Osteoblast (primary cell): ENCODE results near the gene DYNC1H1. TPM values are rescaled to one million over a fixed set of nuclear protein-coding genes. Genes with fewer than 3 reads are reported as not detected.

Experiments used
- DNase-seq: peaks from one replicate; pipeline ENCODE4 v3.0.0; 2011; ENCODE audit warnings: low spot score, mixed read lengths; ENCODE audit not compliant: insufficient read length; ENCODE audit errors: missing footprints
- H2AFZ ChIP-seq: 2 replicates; pipeline ENCODE4 v1.6.0; 2011; ENCODE audit warnings: mild to moderate bottlenecking, low read length
- H3K27ac ChIP-seq: 2 replicates; pipeline ENCODE4 v1.5.1; 2011; ENCODE audit warnings: mild to moderate bottlenecking, low read depth, low read length, moderate library complexity
- H3K27me3 ChIP-seq: 2 replicates; pipeline ENCODE4 v1.6.0; 2012; ENCODE audit warnings: mild to moderate bottlenecking, control low read depth, inconsistent platforms, low read length, moderate library complexity; ENCODE audit not compliant: insufficient read depth
- H3K36me3 ChIP-seq: 2 replicates; pipeline ENCODE4 v1.5.1; 2011; ENCODE audit warnings: mild to moderate bottlenecking, low read length, control low read depth, moderate library complexity; ENCODE audit not compliant: insufficient read depth
- H3K4me1 ChIP-seq: 2 replicates; pipeline ENCODE4 v1.5.1; 2011; ENCODE audit warnings: mild to moderate bottlenecking, low read length, control low read depth, moderate library complexity; ENCODE audit not compliant: insufficient read depth
- H3K4me2 ChIP-seq: 2 replicates; pipeline ENCODE4 v1.6.0; 2011; ENCODE audit warnings: mild to moderate bottlenecking, low read length; ENCODE audit not compliant: insufficient read depth
- H3K4me3 ChIP-seq: fragments of 200-600 bp; sonication (generic); 3 replicates; pipeline ENCODE4 v1.5.1; 2012; ENCODE audit warnings: mild to moderate bottlenecking, low read length, inconsistent platforms; ENCODE audit not compliant: insufficient read depth
- H3K79me2 ChIP-seq: 2 replicates; pipeline ENCODE4 v1.6.0; 2012; ENCODE audit warnings: mild to moderate bottlenecking, low read length, control low read depth, inconsistent platforms; ENCODE audit not compliant: insufficient read depth
- H3K9me3 ChIP-seq: 2 replicates; pipeline ENCODE4 v1.5.1; 2011; ENCODE audit warnings: low read depth, low read length, control low read depth
- H4K20me1 ChIP-seq: 2 replicates; pipeline ENCODE4 v1.6.0; 2012; ENCODE audit warnings: mild to moderate bottlenecking, low read length, control low read depth; ENCODE audit not compliant: insufficient read depth
- CTCF ChIP-seq: IDR thresholded peaks from 2 replicates; pipeline ENCODE4 v1.5.1; 2011; ENCODE audit warnings: mild to moderate bottlenecking, low read depth, low read length, moderate library complexity; ENCODE audit errors: extremely low read depth
- total RNA-seq: library from RNA; depleted of rRNA; stranded (reverse); fragments of >200 nt; gene quantifications from 2 replicates; pipeline ENCODE4 v1.2.3, GENCODE V29; 2012

Gene DYNC1H1
- total RNA-seq, 1 donor: 340 TPM

- no peak for TF ChIP-seq CTCF
- H3K36me3 ChIP-seq: peaks cover 99% of the 10 kb centered on the region
Observed at GRCh38 chr14:102027951-102028350, 63.6 kb downstream of the DYNC1H1 start.

GRCh38 chr14:102028733-102029132 lies 64.4 kb downstream of the DYNC1H1 start:
- Histone ChIP-seq H3K79me2 (peaks cover 21% of the 10 kb centered on the region), H3K27ac (peak overlapping the region; percentile 70), H3K27me3 (no peaks in the 10 kb centered on the region), H3K36me3 (peaks cover 99% of the 10 kb centered on the region), H3K9me3 (no peaks in the 10 kb centered on the region), H3K4me1 (peaks cover 16% of the 10 kb centered on the region), H3K4me2 (peak overlapping the region; percentile 47), H3K4me3 (no peak overlapping the region), H4K20me1 (peaks cover 15% of the 10 kb centered on the region), H2AFZ (no peak overlapping the region)
- no peak for TF ChIP-seq CTCF
- peak; percentile 68 for DNase-seq

More at GRCh38 chr14:102027951-102028350, 63.6 kb downstream of the DYNC1H1 start:
- H3K27ac ChIP-seq: no peak overlapping the region
- H3K79me2 ChIP-seq: peaks cover 15% of the 10 kb centered on the region
- peaks cover 10% of the 10 kb centered on the region for H4K20me1 ChIP-seq
- H2AFZ ChIP-seq: no peak overlapping the region
- H3K4me3 ChIP-seq: no peak overlapping the region
- no peak overlapping the region for H3K4me2 ChIP-seq
- no peak for DNase-seq
- H3K27me3 ChIP-seq: no peaks in the 10 kb centered on the region
- H3K9me3 ChIP-seq: no peaks in the 10 kb centered on the region
- H3K4me1 ChIP-seq: peaks cover 16% of the 10 kb centered on the region

GRCh38 chr14:102029956-102030355 lies 65.6 kb downstream of the DYNC1H1 start:
- peaks cover 18% of the 10 kb centered on the region for H4K20me1 ChIP-seq
- no peak overlapping the region for H3K27ac ChIP-seq
- H3K4me2 ChIP-seq: no peak overlapping the region

GRCh38 chr14:102033241-102033640 lies 68.9 kb downstream of the DYNC1H1 start:
- no peak for TF ChIP-seq CTCF
- H3K36me3 ChIP-seq: peaks cover 99% of the 10 kb centered on the region

More at GRCh38 chr14:102029956-102030355, 65.6 kb downstream of the DYNC1H1 start:
- Histone ChIP-seq H3K4me1 (peaks cover 16% of the 10 kb centered on the region), H3K27me3 (no peaks in the 10 kb centered on the region), H2AFZ (no peak overlapping the region), H3K36me3 (peaks cover 100% of the 10 kb centered on the region), H3K4me3 (no peak overlapping the region), H3K79me2 (peaks cover 25% of the 10 kb centered on the region), H3K9me3 (no peaks in the 10 kb centered on the region)
- no peak for TF ChIP-seq CTCF
- DNase-seq: no peak

More at GRCh38 chr14:102033241-102033640, 68.9 kb downstream of the DYNC1H1 start:
- H2AFZ ChIP-seq: no peak overlapping the region
- H4K20me1 ChIP-seq: peaks cover 22% of the 10 kb centered on the region
- no peak for DNase-seq
- no peaks in the 10 kb centered on the region for H3K27me3 ChIP-seq
- H3K4me3 ChIP-seq: no peak overlapping the region
- H3K27ac ChIP-seq: no peak overlapping the region
- H3K4me2 ChIP-seq: no peak overlapping the region
- peaks cover 23% of the 10 kb centered on the region for H3K79me2 ChIP-seq
- H3K9me3 ChIP-seq: no peaks in the 10 kb centered on the region
- peaks cover 12% of the 10 kb centered on the region for H3K4me1 ChIP-seq
